ENCODE data around the gene SCMH1.

Gene SCMH1

DNA sequence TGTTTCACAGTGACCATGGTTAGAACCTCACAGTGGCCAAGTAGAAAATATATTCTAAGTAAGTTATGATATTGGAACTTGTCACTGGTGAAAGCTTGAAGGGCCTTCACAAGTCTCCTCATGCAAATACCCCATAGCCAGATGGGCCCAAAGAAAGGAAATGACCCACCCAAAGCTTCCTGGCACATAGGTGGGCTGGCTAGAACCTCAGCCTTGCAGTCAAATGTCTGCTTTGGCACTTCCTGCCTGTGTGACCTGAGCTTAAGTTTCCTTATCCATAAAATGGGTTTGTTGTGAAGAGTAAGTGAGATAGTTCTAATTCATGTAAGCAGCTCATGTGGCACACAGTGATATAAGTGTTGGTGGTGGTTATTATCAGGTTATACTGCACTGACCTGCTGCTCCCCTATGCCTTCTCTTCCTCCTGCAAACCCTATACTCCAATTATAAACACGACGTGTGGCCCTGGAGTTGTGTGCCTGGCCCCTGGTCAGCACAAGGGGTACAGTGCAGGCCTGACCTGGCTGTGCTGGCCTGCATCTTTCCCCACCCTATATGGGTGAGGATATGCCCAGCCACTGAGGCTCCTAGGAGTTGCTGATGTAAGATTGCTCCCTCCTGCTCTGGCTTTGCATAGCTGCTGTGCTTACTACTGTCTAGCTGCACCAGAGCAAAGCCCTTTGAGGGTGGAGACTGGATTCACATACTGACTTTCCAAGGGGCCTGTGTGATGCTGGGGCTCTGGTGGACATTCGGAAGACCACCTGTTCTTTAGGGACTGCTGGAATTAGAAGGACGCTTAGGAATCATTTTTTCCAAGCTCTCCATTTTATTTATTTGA lies 215.9 kb downstream of the SCMH1 start:
- no peak for DNase-seq (ENCODE audit: low read depth in 2 of 2)

DNA sequence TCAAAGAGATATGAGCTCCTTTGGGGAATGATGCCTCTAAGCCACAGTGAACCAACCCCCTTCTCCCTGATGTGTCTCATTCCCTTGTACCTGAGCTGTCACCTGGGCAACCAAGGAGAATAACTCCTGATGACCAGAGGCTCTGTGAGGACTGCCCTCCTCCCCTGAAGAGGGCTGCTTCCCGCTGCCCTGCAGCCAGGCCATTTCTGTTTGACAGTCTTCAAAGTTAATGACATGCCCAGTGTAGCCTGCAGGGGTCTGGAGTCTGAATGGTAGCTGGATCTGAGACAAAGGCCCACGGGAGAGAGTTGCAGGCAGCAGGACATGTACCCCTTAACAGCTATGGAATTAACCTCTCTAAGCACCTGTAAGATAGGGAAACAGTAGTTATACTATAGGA lies 217.2 kb downstream of the SCMH1 start:
- DNase-seq (ENCODE audit: low read depth in 2 of 2): no peak

DNA sequence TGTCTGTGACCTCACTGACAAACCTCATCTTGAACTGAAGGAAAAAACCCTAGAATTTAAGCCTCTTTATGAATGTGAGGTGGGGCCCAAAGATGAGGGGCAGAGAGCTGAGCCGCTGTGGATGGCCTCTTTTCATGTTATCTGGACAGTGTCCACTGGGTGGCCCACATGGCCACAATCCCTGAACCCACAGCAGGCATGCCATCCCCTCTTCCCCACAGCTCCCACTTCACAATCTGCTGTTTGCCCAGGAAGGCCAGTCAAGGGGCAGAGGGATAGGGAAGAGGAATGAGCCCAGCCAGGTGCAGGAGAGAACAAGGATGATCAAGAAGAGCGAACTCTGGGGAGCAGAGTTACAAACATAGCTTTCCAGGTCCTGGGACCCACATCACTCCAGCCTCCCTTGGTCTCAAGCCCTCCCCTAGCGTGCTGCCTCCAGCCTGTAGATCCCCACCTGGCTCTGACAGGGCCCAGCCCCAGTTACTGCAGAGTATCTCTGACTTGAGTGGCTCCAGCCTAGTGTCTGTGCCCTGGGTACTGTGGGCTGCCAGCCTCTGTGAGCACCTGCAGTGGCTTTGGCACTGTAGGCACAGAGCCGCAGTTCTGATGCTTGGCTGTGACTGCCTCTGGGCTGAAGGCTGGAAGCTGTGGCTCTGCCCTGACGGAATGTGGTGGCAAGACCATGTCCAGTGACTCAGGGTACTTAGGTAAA lies 218.7 kb downstream of the SCMH1 start:
- DNase-seq (ENCODE audit: low read depth in 2 of 2): no peak

DNA sequence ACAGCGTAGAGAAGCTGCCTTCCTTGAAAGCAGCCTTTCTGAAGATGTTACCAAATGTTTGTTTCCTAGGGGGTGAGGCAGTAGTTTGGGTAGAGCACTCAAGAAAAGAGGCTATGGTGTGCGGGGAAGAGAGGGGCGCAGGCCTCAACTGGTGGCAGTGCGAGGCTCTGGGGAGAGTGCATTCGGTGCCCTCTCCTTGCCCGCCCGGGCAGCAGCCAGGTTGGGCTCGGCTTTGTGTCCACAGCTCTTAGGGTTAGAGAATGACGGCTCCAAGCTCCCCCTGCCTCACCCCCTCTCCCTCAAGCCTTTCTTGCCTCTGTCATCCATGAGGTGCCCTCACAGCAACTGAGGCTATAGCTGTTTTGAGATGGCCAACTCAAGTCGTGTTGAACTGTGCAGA lies 219.7 kb downstream of the SCMH1 start:
- no peak for DNase-seq (ENCODE audit: low read depth in 2 of 2)

DNA sequence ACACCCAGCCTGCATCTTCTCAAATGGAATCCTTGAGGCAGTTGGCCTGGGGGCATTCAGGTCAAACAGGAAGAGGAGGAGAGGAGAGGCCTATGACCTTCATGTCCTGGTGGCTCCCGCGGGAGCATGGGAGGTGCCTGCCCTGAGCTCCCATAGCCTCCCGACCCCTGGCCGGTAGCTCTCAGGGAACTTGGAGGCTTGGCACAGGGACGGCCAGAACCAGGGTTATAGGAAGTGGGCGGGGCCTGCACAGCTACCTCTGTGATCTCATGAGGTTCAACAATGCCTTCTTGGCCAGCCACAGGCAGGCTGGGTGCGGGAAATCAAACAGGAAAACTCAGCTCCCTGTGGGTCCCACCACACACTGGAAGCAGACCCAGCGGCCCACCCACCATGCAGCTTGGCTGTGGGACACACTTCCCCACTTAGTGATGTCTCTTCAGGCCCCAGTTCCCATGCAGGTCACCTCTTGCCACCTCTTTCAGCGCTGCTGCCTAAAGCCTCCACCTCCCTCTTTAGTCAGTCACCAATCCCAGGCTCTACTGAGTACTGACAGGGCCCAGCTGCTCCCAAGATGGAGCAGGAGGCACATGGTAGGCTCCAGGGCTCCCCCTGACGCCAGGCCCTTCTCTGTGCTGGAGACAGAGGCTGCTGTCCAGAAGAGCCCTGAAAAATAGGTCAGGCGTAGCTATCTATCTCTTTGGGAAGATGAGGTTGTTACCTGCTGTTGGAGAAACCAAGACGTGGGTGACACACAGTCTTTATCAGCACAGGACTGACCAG lies 220.4 kb downstream of the SCMH1 start, which contains the start of gene SLFNL1:
SLFNL1 (minus strand) TSS at position 200 of the 783 bp plus-strand sequence. CDS start 1,065 bp downstream, outside the sequence.
- DNase-seq (ENCODE audit: low read depth in 2 of 2): no peak

DNA sequence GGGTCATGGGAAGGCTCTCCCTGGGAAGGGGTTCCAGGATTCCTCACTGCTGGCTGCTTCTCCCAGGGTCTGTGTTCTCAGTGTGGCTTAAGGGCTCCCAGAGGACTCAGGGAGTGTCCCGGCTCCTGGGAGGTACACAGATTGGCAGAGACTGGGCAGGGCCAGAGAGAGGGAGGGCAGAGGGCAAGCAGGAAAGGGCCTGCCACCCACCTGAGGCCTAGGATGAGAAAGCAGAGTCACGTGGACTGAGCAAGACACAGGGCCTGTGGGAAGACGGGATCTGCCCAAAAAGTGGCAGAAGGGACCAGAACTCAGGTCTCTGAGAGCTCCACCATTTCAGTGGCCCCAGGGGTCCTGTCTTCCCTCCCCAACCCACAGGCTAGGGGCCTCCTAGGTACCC lies 221.5 kb downstream of the SCMH1 start:
- no peak for DNase-seq (ENCODE audit: low read depth in 2 of 2)

DNA sequence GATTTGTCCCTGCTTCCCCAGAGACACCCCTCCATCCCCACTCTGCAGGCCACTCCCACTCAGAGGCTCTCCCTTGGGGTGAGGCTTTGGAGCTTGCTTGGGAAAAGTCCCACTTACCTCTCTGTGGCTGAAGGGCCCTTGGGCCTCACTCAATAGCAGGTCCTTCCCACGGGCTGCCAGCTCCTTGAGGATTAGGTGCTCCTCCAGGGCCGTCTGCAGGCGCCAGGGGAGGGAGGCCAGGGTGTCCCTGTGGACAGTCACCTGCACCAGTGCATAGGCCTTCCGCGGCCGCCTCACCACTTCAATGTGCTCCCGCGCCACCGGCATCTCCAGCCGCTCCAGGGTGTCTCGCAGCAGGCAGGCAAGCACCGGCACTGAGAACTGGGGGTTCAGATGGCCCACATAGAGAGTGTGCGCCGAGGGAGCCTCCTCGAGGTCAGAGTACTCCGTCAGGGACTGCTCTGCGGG lies 222.0 kb downstream of the SCMH1 start:
- no peak for DNase-seq (ENCODE audit: low read depth in 2 of 2)

- DNase-seq (ENCODE audit: low read depth in 2 of 2): no peak
These were observed 222.8 kb downstream of the SCMH1 start for GRCh38 chr1:41019353-41019745.

GRCh38 chr1:41018018-41018410 lies 224.1 kb downstream of the SCMH1 start:
- no peak for DNase-seq (ENCODE audit: low read depth in 2 of 2)

- no peak for DNase-seq (ENCODE audit: low read depth in 2 of 2)
These were observed 224.7 kb downstream of the SCMH1 start for GRCh38 chr1:41017141-41018017.

- DNase-seq (ENCODE audit: low read depth in 2 of 2): no peak
These were observed 226.1 kb downstream of the SCMH1 start for GRCh38 chr1:41015897-41016470.

GRCh38 chr1:41015281-41015896 lies 226.7 kb downstream of the SCMH1 start:
- DNase-seq (ENCODE audit: low read depth in 2 of 2): no peak

GRCh38 chr1:41014871-41015270 lies 227.2 kb downstream of the SCMH1 start:
- DNase-seq (ENCODE audit: low read depth in 2 of 2): no peak

GRCh38 chr1:41013796-41014195 lies 228.3 kb downstream of the SCMH1 start:
- no peak for DNase-seq (ENCODE audit: low read depth in 2 of 2)

DNA sequence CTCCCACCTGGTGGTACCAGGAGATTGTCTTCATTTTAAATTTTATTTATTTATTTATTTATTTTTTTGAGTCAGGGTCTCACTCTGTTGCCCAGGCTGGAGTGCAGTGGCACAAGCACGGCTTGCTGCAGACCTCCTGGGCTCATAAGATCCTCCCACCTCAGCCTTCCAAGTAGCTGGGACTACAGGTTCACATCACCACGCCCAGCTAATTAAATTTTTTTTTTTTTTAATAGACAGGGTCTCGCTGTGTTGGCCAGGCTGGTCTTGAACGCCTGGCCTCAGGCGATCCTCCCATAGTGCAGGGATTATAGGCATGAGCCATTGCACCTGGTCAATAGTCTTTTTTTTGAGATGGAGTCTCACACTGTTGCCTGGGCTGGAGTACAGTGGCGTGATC lies 229.1 kb downstream of the SCMH1 start:
- DNase-seq (ENCODE audit: low read depth in 2 of 2): no peak

DNA sequence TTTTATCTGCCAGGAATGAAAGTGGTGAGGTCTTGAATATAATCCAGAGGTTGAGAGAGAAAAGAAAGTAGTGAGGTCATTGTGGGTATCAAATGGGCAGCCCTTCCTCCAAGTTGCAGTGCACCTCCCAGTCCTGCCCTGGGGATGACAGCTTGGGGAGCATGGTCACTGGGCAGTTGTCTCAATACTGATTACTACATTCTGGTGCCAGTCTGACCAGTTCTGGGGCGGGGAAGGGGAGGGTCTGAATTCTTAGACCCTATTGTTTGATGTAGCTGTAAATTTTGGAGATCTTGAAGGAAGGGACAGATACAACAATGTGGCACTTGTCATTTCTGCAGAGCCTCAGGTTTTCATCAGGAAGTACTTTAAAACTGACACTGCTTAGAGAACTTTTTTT lies 231.8 kb downstream of the SCMH1 start:
- no peak for DNase-seq (ENCODE audit: low read depth in 2 of 2)

DNA sequence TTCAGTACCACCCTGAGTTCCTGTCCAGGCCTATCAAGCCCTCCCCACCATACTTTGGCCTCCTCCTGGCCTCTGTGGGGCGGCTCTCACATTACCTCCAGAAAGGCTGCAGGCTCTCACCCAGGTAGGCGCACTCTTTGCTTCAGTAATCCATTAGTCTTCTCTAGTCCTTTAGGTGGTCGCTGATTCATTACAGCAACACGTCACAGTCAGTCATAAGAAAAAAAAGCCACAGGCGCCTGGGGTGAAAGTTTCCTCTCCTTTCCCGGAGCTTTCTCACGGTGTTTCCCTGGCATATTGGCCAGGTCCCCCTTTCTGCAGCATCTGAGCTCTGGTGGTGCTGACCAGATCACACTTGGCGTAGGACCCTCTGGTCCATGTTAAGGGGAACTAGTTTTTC lies 232.6 kb downstream of the SCMH1 start:
- DNase-seq (ENCODE audit: low read depth in 2 of 2): no peak

DNA sequence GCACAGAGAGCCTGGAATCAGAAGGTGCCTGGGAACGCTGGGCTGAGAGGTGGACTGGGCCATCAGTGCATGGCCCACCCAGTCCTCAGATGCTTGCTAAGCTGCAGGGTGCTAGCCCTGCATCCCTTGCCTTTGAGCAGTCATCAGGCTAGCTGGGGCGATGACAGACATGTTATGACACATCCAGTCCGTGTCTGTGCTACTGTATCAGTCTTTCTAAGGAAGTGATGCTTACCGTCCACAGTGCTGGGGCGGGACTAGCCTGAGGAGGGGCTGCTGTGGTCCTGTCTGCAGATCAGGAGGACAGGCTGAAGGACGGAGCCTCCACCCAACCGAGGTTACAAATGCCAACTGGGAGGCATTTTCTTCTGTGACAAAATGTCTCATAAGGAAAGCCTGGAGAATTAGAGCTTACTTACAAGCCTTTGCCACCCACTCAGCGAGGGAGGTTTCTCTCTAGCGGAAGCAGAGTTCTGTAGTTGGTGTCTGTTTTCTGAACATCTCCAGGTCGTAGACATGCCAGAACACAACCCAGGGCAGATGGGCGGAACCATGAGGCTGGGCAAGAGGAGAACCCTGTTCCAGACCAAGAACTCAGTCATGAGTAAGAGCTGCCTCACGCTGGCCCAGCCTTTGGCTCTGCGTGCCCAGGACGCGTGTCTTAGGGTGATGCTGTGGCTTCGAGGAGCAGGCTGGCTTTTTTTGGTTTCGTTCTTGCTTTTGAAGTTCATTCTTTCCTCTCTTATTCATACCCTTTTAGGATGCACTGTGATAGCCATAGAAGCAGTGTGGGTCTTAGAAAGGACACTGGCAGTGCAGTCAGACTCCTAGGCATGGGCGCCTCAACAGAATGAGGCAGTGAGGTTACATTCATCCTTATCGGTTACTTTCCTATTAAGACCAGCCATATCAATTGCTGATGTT lies 234.9 kb downstream of the SCMH1 start:
- DNase-seq (ENCODE audit: low read depth in 2 of 2): no peak

DNA sequence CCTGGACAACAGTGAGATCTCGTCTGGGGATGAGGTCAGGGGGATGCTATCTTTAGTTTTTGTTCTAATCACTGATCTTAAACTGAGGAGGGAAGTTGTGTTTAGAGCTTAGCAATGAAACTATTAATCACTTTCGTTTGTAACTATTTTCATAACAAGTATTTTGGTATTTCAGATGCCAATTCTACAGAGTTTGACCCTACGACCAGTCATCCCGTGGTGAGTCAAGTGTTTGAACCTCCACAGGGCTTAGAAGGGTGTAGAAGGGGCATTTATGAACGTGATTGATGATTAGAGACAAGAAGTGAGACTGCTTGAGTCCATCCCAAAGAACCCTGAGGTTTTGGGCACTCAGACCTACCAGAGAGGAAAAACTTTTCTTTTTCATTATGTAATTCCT lies 236.2 kb downstream of the SCMH1 start:
- no peak for DNase-seq (ENCODE audit: low read depth in 2 of 2)

Measured in stimulated activated CD4-positive, alpha-beta T cell treated with anti-CD3 and anti-CD28 coated beads, Interleukin-1b, Interleukin-23, amount 100 ng/mL, for 4 hours (primary cell).